HG02678 (cell line): ENCODE data around the gene SLMAP.
"Not testable (repeated sequence)": the region's sequence is repeated elsewhere in the genome, so short reads cannot be mapped to it uniquely, and the experiment has no call there.

Experiments
- ATAC-seq: cut with Tn5 transposase; IDR thresholded peaks from one replicate; pipeline ENCODE4 v1.9.1; 2021; ENCODE audit warnings: mild to moderate bottlenecking, moderate library complexity; ENCODE audit not compliant: unreplicated experiment

Gene SLMAP

DNA sequence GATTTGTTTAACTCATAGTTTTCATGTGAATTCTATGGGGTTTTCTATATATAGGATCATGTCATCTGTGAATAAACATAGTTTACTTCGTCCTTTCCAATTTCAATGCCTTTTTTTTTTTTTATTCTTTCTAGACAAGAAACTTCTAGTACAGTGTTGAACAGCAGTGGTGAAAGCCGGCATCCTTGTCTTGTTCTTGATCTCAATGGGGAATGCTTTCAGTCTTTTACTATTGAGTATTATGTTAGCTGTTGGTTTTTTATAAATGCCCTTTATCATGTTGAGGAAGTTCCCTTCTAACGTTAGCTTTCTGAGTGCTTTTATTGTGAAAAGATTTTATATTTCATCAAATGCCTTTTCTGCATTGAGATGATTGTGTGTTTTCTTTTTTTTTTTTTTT, 69.0 kb downstream of the SLMAP start:
- ATAC-seq, result no peak

DNA sequence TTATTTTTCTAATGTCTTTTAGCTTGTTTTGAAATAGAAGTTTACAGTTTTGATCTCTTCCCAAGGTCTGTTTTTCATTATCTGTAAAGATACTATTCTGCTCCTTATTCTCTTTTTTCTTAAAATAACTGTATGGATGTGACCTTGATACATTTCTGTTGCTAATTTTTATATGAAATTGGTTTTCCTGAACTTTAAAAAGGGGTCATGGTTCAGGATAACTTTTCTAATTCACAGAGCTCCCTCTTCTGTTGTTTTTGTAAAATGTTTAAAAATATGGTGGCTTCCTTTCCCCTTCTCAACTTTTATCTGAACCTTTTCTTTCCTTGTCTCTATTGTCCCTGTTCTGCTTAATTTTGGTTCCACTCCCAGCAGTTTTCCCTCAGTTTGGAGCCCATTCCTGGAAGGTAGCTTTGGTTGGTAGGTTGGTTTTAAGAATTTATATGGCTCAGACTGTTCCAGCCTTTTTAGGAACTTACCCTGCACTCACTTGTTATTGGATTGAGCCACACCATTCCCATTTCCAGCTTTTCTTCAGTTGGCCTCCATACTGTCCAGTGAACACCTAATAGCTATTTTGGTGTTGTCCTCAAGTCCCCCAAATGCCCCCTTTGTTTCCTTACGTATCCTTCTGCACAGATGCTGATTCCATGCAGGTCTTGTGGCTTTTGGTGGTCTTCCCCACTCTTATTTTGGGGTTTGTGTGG, 70.3 kb downstream of the SLMAP start:
- ATAC-seq, result no peak

DNA sequence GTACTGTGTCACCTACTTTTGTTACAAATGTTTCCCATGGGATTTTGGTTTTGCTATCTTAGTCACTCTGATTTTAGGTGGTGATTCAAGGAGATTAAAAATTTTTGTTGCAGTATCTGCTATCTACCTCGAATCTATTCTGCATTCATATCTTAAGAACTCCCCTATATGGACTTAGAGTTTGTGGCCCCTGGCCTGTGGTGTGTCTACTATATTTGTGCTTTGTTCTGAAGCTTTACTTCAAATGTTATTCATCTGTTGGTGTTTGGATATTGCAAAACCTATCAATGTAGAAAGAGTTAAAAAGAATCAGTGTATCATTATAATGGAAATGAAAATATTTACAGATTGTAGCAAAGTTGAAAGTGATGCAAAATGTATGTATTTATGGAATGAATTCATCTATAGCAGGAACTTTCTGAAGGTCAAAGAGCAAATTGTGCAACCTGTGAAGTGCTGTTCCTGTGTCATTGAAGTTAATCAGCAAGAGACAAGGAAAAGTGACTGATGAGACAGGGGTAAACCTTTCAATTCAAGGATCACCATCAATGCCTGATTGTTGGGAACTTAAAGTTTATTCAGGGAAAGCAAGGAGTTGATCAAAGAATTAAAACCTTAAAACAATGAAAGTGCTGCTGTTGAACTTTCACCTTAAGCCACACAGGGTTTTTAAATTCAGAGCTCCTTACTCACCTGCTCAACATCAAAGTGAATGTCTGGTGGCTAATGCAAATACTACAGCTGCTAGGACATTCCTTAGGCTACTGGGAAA, 71.0 kb downstream of the SLMAP start:
- ATAC-seq, result no peak

DNA sequence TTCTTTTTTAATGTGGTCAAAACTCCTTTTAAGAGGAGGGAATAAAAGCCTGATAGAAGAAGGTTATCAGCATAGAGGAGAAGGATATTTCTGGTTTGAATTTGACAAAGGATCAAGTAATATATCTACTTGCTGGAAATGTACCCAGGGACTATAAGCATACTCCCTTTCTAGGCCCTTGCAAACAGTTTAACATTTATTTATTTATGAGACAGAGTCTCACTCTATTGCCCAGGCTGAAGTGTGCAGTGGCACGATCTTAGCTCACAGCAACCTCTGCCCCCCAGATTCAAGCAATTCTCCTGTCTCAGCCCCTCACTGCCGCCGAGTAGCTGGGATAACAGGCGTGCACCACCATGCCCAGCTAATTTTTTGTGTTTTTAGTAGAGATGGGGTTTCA, 71.6 kb downstream of the SLMAP start:
- no peak for ATAC-seq

DNA sequence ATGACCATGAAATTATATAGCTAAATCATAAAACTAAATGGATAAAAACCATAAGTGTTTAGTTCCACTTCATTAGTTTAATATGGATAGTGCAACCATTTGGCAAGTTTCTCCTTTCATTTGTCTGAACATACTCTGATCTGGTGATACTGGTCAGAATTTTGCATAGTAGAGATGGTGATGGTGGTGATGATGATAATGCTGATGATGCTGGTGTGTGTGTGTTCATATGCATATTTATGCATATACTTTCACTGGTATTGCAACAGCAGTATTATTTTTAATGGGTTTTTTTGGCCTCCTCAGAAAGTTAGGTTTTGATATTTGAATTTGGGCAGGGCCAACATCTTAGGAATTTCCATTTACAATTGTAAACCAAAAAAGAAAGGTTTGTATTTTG, 76.4 kb downstream of the SLMAP start:
- ATAC-seq, result no peak

DNA sequence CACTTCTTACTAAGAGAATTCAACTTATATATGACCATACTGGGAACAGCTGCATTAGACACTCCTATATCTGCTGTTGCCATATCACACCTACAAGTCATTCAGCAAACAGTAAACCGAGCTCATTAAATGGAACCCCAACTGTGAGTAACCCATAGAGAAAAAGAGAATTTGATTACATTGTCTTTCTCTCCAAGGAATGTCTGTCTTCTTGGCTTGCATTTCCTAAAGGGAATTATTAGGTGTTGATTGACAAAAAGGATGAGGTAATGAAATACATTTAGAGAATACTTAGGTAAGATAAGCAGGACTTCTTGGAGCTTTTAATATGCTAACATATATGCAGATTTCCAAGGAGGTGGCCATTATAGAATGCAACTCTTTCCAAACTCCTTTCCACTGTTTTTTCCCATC, 76.8 kb downstream of the SLMAP start:
- no peak for ATAC-seq

DNA sequence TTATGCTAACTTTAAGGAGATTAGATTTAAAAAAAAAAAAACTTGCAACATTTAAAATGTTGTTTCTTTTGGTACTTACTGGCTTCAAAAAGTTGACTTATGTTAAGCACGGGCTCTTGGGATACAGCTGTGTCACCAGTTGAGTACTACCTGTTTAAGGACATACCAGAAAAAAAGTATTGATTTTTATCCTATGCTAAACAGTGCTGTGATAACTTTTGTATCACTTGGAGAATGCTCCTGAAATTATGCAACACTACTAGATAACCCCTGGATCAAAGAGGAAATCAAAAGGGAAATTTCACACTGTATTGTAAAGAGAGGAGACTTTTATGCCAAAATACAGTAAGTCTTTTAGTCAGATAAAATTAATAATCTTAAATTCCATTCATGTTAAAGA, 77.7 kb downstream of the SLMAP start:
- no peak for ATAC-seq

DNA sequence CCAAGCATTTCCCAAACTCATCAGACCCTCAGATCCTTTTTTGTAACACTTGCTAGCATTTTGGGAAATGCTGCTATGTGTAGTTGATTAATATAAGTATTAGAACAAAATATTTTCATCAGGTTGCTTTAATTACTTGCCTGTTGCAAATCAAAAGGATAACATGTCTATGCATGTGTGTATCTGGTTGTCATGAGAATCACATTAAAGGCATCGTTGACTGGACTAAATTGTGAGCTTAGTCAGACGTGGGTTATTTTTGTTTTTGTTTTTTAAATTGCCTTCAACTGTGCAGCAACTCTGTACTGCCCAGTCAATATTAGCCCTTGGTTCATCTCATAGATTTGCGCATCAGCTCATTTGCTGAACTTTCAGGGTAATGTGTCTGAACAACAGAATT, 81.6 kb downstream of the SLMAP start:
- ATAC-seq, result no peak

DNA sequence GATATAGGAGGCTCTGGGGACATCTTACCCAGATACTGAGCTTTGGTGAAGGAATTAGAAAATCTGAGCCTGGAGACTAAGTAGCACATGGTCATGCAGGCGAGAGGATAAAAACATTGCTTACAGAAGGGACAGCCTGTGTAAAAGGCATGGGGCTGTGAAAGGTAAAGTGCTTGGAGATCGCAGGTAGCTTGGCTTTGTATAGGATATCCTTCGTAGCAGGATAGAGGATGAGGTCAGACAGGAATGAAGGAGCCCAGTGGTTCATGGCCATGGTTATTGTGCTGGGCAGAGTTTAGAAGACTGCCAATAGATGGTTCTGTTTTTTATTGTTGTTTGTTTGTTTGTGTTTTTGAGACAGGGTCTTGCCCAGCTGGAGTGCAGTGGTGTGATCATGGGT, 82.5 kb downstream of the SLMAP start:
- ATAC-seq, result no peak

DNA sequence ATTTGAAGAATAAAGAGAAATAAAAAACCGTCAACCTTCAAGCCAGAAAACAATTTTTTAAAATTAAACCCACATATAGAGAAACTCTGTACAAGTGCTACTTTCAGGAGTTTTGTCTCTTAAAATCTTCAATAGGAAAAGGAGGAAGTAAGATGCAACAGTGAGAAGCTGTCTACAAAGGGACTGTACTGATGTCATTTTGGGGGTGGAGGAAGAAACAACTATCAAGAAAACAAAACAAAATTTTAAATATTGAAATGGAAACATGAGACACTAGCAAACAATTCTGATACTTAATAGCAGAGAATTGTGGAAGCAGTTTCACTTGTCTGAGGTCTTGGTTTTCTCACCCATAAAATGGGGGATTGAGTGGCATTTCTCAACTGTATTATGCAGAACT, 84.4 kb downstream of the SLMAP start:
- ATAC-seq, result no peak

DNA sequence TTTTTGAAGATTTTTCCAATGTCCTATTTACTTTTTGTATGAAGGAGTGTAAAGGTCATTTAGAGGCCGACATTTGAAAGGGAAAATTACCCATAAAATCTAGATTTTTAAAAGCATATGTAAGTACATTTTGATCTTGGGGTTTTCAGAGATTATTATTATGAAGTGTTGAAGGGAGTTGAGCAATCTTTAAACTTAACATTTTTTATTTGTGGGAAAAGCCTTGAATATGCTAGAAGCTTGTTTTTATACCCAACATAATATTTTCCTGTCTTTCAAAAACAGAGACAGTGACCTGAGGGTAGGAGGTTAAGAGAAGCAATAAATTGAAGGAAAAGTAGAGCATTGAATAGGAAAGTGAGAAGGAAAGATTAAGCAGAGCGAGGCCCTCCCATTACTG, 85.7 kb downstream of the SLMAP start:
- no peak for ATAC-seq

DNA sequence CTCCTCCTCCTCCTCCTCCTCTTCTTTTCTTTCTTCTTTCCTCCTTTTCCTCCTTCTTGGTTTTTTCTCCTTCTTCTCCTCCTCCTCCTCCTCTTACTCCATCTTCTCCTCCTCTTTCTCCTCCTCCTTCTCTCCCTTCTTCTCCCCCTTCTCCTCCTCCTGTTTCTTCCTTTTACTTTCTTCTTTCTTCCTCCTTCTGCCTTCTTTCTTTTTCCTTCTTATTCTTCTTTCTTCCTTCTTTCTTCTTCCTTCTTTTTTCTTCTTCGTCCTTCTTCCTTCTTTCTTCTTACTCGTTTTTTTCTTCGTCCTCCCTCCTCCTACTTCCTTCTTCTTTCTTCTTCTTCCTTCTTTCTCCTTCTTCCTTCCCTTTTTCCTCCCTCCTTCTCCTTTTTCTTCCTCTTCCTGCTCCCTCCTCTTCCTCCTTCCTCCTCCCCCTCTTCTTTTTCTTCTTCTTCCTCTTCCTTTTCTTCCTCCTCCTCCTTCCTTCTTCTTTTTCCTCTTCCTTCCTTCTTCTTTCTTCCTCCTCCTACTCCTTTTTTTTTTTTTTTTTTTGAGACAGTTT, 92.1 kb downstream of the SLMAP start:
- no peak for ATAC-seq

DNA sequence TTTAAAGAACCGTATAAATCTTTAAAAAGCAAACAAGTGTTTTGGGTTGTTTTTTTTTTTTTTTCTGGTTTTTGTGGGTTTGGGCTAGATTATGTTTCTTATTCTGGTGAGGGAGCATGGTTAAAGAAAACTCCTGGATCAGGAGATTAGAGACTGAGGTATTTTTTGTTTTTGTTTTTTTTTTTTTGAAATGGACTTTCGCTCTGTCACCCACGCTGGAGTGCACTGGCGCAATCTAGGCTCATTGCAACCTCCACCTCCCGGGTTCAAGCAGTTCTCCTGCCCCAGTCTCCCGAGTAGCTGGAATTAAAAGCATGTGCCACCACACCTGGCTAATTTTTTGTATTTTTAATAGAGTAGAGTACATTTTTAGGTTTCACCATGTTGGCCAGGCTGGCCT, 95.2 kb downstream of the SLMAP start:
- no peak for ATAC-seq

DNA sequence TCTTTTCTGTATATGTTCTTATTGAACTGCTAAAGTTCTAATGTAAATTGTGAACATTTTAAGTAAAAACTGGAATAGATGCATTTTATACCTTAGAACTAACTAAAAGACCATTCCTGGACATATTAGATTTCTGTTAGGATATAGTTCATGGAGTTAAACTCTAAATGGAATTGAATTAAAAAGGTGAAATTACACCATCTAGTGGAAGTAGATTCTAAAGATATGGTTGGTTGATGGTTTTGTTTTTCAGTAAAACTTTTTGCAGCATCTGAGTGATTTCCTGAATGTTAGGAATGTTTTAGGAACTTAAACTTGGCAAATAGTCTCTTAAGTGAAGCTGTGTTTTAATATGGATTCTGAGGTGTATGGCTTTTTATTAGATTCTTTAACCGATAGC, 96.8 kb downstream of the SLMAP start:
- no peak for ATAC-seq

DNA sequence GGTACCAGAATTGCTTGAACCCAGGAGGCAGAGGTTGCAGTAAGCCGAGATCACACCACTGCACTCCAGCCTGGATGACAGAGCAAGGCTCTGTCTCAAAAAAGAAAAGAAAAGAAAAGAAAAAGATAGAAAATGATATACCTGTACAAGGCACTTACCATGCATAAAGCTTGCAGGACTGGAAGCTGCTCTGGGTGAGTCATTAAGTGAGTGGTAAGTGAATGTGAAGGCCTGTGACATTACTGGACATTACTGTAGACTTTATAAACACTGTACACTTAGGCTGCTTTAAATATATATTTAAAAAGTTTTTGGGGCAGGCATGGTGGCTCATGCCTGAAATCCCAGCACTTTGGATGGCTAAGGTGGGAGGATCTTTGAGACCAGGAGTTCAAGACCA, 99.2 kb downstream of the SLMAP start:
- ATAC-seq, result no peak

DNA sequence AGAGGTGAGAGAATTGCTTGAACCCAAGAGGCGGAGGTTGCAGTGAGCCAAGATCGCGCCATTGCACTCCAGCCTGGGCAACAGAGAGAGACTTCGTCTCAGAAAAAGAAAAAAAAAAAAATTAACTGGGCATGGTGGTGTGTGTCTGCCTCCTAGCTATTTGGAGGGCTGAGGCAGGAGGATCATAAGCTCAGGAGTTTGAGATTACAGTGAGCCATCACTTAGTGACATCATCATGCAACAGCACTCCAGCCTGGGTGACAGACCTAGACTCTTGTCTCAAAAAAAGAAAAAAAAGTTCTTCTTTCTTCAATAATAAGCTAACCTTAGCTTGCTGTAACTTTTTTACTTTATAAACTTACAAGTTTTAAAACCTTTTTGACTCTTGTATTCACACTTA, 99.8 kb downstream of the SLMAP start:
- no peak for ATAC-seq

DNA sequence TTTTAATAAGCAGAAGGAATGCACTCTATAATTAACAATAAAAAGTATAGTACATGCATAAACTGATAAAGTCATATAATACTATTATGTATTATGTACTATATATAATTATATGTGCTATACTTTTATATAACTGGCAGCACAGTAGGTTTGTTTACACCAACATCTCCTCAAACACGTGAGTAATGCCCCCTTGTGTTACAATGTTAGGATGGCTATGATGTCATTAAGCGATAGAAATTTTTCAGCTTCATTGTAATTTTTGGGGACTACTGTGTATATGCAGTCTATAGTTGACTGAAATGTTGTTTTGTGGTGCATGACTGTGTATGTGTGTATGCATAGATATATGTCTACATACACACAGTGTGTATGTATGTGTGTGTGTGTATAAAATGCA, 100.6 kb downstream of the SLMAP start:
- no peak for ATAC-seq

DNA sequence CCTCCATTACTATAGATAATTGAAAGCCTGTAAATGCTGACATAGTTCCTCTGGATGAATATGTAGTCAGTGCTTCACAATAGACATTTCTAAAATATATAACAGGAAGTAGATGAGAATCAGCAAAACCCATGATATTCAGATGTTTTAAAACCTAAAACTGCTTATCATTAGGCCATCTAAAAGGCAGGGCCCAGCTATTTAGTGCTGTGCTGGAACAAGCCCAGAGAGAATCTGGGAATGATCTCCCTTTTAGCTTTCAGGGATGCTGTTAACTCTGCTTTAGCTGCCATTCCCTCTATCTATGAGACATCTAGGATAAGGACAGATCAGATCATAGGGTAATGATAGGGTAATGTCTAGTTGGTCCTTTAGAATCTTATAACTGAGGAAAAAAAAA, 106.8 kb downstream of the SLMAP start:
- no peak for ATAC-seq

DNA sequence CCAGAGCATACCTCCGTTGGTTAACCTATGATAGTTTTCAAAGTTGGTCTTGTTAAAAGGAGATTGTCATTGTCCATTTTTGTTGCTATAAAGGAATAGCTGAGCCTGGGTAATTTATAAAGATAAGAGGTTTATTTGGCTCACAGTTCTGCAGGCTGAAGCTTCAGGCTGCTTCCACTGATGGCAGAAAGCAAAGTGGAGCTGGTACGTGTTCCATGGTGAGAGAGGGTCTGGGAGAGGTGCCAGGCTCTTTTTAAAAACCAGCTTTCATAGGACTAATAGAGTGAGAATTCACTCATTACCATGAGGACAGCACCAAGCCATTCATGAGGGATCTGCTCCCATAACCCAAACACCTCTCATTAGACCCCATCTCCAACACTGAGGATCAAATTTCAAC, 107.3 kb downstream of the SLMAP start:
- no peak for ATAC-seq

DNA sequence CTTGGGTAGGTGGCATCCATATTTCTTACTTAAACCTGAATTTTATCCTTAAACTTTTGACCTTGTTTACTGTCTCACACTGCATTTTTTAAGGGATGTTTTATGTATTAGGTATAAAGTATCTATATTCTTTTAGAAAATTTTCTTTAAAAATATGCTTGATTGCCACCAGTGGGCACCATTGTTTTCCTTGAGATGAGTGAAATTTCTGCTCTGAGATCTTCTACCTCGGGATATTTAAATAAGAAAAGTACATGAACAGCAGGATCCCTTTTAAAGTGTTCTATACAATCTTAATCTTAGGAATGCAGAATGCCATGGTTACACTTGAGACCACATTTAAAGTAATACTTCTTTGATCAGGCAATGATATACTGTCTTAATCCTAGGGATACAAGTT, 108.7 kb downstream of the SLMAP start:
- ATAC-seq, result no peak

DNA sequence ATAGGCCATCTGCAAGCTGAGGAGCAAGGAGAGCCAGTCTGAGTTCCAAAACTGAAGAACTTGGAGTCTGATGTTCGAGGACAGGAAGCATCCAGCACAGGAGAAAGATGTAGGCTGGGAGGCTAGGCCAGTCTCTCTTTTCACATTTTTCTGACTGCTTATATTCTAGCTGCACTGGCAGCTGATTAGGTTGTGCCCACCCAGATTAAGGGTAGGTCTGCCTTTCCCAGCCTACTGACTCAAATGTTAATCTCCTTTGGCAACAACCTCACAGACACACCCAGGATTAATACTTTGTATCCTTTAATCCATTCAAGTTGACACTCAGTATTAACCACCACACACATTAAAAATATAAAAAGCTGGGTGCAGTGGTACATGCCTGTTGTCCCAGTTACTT, 113.0 kb downstream of the SLMAP start:
- not testable (repeated sequence) for ATAC-seq

DNA sequence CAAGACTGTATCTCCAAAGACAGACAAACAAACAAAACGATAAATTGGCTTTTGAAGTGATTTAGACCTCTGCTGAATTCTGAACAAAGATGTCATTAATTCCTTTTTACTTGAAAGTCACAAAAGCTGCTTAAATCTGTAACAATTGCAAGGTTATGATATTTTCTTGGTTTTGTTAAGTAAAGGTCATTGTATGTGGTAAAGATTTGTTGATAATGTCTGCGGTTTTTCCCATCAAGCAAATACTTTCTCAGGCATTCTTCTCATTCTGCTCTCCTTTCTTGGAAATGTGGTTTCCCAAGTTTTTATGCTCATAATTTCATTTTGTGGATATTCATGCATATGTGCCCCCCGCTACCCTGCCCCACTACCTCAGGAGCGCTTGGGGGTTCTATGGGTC, 116.5 kb downstream of the SLMAP start:
- no peak for ATAC-seq
